ENCODE results near the gene INF2.

INF2 gene

DNA sequence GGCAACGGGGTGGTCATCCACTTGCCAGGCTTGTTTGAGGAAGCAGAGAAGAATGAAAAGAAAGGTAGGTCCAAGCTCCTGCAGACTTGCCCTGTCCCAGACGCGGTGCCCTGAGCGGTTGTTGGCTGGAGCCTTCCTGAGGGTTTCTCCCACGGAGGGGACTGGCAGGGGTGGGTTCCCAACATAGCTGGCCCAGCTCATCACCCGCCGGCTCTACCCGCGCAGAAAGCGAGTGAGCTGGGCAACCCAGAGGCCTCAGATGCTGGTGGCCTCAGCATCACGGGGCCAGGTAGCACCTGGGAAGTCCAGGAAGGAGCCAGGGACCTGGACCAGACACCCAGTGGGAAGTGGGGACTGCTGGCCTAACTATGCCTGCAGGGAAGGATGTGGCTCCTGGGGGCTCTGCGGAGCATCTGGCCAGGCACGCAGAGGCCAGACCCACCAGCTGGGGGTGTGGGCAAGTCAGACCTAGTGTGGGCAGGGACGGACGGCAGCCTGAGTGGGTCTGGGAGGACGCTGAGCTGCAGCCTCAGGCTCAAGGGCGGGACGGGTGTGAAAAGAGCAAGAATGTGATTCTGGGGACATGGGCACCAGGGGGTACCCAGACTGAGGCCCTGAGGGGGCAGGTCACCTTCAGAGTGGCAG, 49.1 kb downstream of the INF2 start:
- Mint-ChIP-seq H3K4me1 (ENCODE audit: low read depth) (peaks cover 23% of the 10 kb centered on the region), H3K27ac (no peak overlapping the region), H3K27me3 (peaks cover 7% of the 10 kb centered on the region), H3K36me3 (ENCODE audit: low read depth) (no peaks in the 10 kb centered on the region), H3K4me3 (no peak overlapping the region), H3K9me3 (no peaks in the 10 kb centered on the region)
- intact Hi-C loops (cut with micrococcal nuclease): no loop called here

- no peak overlapping the region for H3K27ac Mint-ChIP-seq
- H3K36me3 Mint-ChIP-seq (ENCODE audit: low read depth): no peaks in the 10 kb centered on the region
- H3K4me3 Mint-ChIP-seq: no peak overlapping the region
- H3K9me3 Mint-ChIP-seq: no peaks in the 10 kb centered on the region
- peaks cover 23% of the 10 kb centered on the region for H3K4me1 Mint-ChIP-seq (ENCODE audit: low read depth)
- H3K27me3 Mint-ChIP-seq: peaks cover 6% of the 10 kb centered on the region
- intact Hi-C loops (cut with micrococcal nuclease): no loop called here
These were observed 49.6 kb downstream of the INF2 start for GRCh38 chr14:104739026-104739425.

DNA sequence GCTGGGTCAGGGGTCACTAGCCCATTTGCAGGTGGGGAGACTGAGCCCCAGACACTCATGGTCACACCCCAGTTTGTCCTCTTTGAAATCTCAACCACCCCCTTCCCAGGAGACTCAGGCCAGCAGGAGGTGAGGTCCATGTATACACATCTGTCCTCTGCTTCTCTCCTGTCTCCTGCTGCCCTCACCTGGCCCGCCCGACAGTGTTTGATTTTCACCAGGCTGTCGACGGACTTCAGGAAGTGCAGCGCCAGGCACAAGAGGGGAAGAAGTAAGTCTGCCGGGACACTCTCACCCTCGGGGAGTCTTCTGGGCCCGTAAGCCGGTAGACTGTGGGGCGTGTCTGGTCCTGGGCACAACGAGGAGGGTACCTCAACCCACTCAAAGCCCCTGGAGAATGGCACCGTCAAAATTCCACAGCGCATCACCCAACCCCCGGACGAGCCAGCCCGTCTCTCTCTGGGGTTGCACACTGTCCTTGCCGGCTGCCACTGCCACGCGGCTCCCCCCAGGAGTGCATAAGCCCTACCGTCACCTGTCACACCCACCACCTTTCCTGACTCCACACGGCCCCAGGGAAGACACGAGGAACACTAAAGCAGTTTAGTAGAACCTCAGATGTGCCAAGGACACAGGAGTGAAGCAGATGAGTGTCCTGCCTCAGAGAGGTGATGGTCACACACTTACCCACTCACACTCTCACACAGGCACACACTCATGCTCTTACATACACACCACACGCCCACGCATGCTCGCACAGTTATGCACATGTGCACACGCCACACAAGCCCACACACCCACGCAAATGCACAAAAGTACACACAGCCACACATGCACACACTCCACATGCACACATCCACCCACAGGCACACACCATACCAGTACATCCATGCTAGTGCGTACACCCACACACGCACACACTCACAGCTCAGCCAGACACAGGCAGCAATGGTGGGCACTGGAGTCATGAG, 50.4 kb downstream of the INF2 start:
- no peaks in the 10 kb centered on the region for H3K36me3 Mint-ChIP-seq (ENCODE audit: low read depth)
- peaks cover 23% of the 10 kb centered on the region for H3K4me1 Mint-ChIP-seq (ENCODE audit: low read depth)
- intact Hi-C loops (cut with micrococcal nuclease): no loop called here
- no peak overlapping the region for H3K27ac Mint-ChIP-seq
- H3K27me3 Mint-ChIP-seq: peaks cover 6% of the 10 kb centered on the region
- H3K4me3 Mint-ChIP-seq: no peak overlapping the region
- no peaks in the 10 kb centered on the region for H3K9me3 Mint-ChIP-seq

GRCh38 chr14:104741108-104741802, 51.8 kb downstream of the INF2 start:
- H3K4me1 Mint-ChIP-seq (ENCODE audit: low read depth): peaks cover 13% of the 10 kb centered on the region
- H3K27me3 Mint-ChIP-seq: peaks cover 6% of the 10 kb centered on the region
- H3K9me3 Mint-ChIP-seq: no peaks in the 10 kb centered on the region
- no peaks in the 10 kb centered on the region for H3K36me3 Mint-ChIP-seq (ENCODE audit: low read depth)
- intact Hi-C loops (cut with micrococcal nuclease): no loop called here
- H3K4me3 Mint-ChIP-seq: no peak overlapping the region
- no peak overlapping the region for H3K27ac Mint-ChIP-seq

GRCh38 chr14:104741803-104742251, 52.4 kb downstream of the INF2 start:
- Mint-ChIP-seq H3K4me1 (ENCODE audit: low read depth) (peaks cover 9% of the 10 kb centered on the region), H3K9me3 (no peaks in the 10 kb centered on the region), H3K27ac (no peak overlapping the region), H3K4me3 (no peak overlapping the region), H3K36me3 (ENCODE audit: low read depth) (no peaks in the 10 kb centered on the region), H3K27me3 (peaks cover 4% of the 10 kb centered on the region)
- intact Hi-C loops (cut with micrococcal nuclease): no loop called here

- intact Hi-C loops (cut with micrococcal nuclease): no loop called here
These were observed 53.4 kb downstream of the INF2 start for GRCh38 chr14:104742586-104743455.

GRCh38 chr14:104743461-104744380, 54.3 kb downstream of the INF2 start:
- no peaks in the 10 kb centered on the region for H3K9me3 Mint-ChIP-seq
- peaks cover under 1% of the 10 kb centered on the region for H3K27me3 Mint-ChIP-seq
- H3K4me1 Mint-ChIP-seq (ENCODE audit: low read depth): no peaks in the 10 kb centered on the region
- no peaks in the 10 kb centered on the region for H3K36me3 Mint-ChIP-seq (ENCODE audit: low read depth)
- no peak overlapping the region for H3K4me3 Mint-ChIP-seq
- intact Hi-C loops (cut with micrococcal nuclease): no loop called here
- no peak overlapping the region for H3K27ac Mint-ChIP-seq

More at GRCh38 chr14:104742586-104743455, 53.4 kb downstream of the INF2 start:
- Mint-ChIP-seq H3K9me3 (no peaks in the 10 kb centered on the region), H3K36me3 (ENCODE audit: low read depth) (no peaks in the 10 kb centered on the region), H3K4me3 (no peak overlapping the region), H3K4me1 (ENCODE audit: low read depth) (no peaks in the 10 kb centered on the region), H3K27ac (no peak overlapping the region), H3K27me3 (peaks cover 2% of the 10 kb centered on the region)

DNA sequence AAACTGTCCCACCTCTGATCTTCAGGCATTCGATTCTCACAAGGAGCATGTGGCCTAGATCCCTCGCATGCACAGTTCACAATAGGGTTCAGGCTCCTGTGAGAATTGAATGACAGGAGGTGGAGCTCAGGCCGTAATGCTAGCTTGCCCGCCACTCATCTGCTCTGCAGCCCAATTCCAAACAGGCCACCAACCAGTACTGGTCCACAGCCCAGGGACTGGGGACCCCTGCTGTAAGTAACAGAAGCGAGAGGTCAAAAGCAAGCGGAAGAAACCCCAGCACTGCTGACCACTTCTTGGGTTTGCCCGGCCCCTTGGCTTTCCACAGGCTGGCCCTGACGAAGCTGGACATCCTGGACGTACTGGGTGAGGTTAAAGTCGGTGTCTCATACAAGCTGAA, 55.1 kb downstream of the INF2 start:
- no peaks in the 10 kb centered on the region for H3K36me3 Mint-ChIP-seq (ENCODE audit: low read depth)

DNA sequence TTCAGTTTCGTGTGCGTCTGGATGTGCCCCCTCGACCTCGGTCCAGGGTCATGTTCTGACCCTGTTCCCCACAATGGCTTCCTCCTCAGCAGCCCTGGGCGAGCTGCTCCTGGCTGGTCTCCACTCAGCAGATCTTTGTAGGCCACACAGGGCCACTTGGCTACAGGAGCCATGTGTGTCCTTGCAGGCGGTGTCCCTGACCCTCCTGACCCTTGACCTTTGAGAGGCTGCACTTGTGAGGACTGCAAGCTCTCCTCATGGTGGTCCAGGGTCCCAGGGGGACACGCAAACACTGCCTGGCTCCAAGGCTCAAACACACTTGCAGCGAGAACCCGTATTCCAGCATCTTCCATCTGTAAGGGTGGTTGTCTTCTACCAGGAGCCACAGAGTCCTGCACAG, 56.0 kb downstream of the INF2 start:
- Mint-ChIP-seq H3K9me3 (no peaks in the 10 kb centered on the region), H3K4me3 (no peak overlapping the region), H3K36me3 (ENCODE audit: low read depth) (no peaks in the 10 kb centered on the region), H3K27me3 (peaks cover 2% of the 10 kb centered on the region), H3K4me1 (ENCODE audit: low read depth) (no peaks in the 10 kb centered on the region), H3K27ac (no peak overlapping the region)
- intact Hi-C loops (cut with micrococcal nuclease): no loop called here

More for the DNA sequence above, 55.1 kb downstream of the INF2 start:
- peaks cover 2% of the 10 kb centered on the region for H3K27me3 Mint-ChIP-seq
- intact Hi-C loops (cut with micrococcal nuclease): no loop called here
- H3K27ac Mint-ChIP-seq: no peak overlapping the region
- H3K4me1 Mint-ChIP-seq (ENCODE audit: low read depth): no peaks in the 10 kb centered on the region
- no peaks in the 10 kb centered on the region for H3K9me3 Mint-ChIP-seq
- H3K4me3 Mint-ChIP-seq: no peak overlapping the region

GRCh38 chr14:104746071-104746545, 56.7 kb downstream of the INF2 start:
- peaks cover 2% of the 10 kb centered on the region for H3K27me3 Mint-ChIP-seq
- H3K36me3 Mint-ChIP-seq (ENCODE audit: low read depth): no peaks in the 10 kb centered on the region
- H3K27ac Mint-ChIP-seq: no peak overlapping the region
- intact Hi-C loops (cut with micrococcal nuclease): no loop called here
- no peak overlapping the region for H3K4me3 Mint-ChIP-seq
- H3K9me3 Mint-ChIP-seq: no peaks in the 10 kb centered on the region
- no peaks in the 10 kb centered on the region for H3K4me1 Mint-ChIP-seq (ENCODE audit: low read depth)

- intact Hi-C loops (cut with micrococcal nuclease): no loop called here
- H3K9me3 Mint-ChIP-seq: no peaks in the 10 kb centered on the region
- H3K4me1 Mint-ChIP-seq (ENCODE audit: low read depth): no peaks in the 10 kb centered on the region
- H3K27ac Mint-ChIP-seq: no peak overlapping the region
- no peak overlapping the region for H3K4me3 Mint-ChIP-seq
- H3K36me3 Mint-ChIP-seq (ENCODE audit: low read depth): no peaks in the 10 kb centered on the region
- H3K27me3 Mint-ChIP-seq: peaks cover 2% of the 10 kb centered on the region
These were observed 57.6 kb downstream of the INF2 start for GRCh38 chr14:104746934-104747481.

DNA sequence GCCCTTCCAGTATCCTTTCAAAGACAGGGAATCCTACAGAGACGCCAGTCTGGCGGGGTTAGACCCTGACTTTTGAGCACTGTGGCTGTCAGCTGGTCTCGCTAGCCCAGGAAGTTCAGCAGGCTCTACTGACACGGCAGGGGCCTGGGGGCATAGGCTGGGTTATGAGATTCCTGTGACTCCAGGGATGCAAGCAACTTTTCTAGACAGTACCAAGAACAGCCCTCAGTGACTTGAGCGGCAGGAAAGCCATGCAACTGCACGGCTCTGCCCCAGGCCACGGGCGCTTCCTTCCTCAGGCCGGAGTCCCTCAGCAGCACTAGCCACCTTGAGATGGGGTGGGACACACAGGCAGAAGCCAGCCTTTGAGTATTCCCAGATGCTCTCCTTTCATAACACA, 58.5 kb downstream of the INF2 start:
- intact Hi-C loops (cut with micrococcal nuclease): no loop called here
- H3K27ac Mint-ChIP-seq: no peak overlapping the region
- H3K4me1 Mint-ChIP-seq (ENCODE audit: low read depth): no peaks in the 10 kb centered on the region
- no peaks in the 10 kb centered on the region for H3K9me3 Mint-ChIP-seq
- peaks cover 2% of the 10 kb centered on the region for H3K36me3 Mint-ChIP-seq (ENCODE audit: low read depth)
- no peak overlapping the region for H3K4me3 Mint-ChIP-seq
- H3K27me3 Mint-ChIP-seq: peaks cover 2% of the 10 kb centered on the region
